ENCODE measurements around the gene MYL11. TPM values are rescaled to one million over a fixed set of nuclear protein-coding genes. Genes with fewer than 3 reads are reported as not detected.

Gene MYL11
- polyA plus RNA-seq, 2 donors = 1.3 to 2.1 TPM

- H3K27ac ChIP-seq (ENCODE audit: low read depth in 2 of 2, low read length in 1 of 2) = peak overlapping the region; percentile 80 to 85
- H3K36me3 ChIP-seq (ENCODE audit: control insufficient read depth in 2 of 2, insufficient read depth in 2 of 2, low read length in 1 of 2) = peaks cover 8 to 13% of the 10 kb centered on the region in 2 donors
- no peaks in the 10 kb centered on the region for H3K9me3 ChIP-seq (ENCODE audit: control insufficient read depth in 2 of 2, insufficient read depth in 1 of 2, low read depth in 1 of 2, low read length in 1 of 2)
- H3K4me3 ChIP-seq (ENCODE audit: low read depth in 1 of 2, low read length in 2 of 2) = peak overlapping the region; percentile 73 to 75
- 1% methylated on average over 25 to 76 of the region's 76 CpGs for WGBS, 2 donors
- peaks cover 0 to 11% of the 10 kb centered on the region in 2 donors for H3K4me1 ChIP-seq (ENCODE audit: control insufficient read depth in 2 of 2, insufficient read depth in 2 of 2, low read length in 1 of 2)
- no peaks in the 10 kb centered on the region for H3K27me3 ChIP-seq (ENCODE audit: control insufficient read depth in 1 of 2, insufficient read depth in 2 of 2, low read length in 2 of 2)
These were observed 4.6 kb upstream of the MYL11 start for GRCh38 chr16:30369938-30370455.

DNA sequence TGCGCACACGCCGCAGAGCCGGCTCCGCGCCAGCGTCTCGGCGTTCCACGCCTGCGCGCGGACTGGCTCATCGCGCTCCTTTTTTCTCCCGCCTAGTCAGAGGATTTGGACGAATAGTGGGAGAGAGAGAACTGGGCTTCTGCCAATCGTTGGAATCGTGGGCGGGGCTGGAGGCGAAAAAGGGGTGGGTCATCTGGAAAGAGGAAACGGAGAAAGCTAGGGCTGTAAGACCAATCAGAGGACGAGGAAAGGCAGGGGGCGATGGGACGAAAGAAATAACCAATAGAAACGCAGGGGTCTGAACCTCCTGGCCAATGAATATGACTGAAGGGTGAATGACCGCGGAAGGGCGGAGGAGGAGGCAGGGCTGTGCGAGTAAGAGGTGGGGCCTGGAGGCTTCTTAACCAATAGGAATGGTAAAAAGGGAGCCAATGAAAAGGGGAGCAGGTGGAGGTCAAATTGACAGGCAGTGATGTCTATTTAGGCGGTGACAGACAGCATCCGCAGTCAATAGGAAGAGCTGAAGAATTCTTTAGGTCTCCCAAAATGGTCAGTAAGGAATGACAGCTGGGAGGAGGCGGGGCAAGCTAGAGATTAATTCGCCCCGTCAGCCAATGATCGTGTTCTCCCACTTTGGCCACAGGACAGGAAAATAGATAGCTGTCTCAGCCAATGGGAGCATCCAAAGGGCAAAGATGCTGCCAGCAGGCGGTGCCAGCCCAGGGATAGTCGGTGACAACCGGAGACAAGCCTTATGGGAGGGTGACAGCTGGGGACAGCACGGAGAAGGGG, 4.0 kb upstream of the MYL11 start, which contains the start of gene TBC1D10B:
TBC1D10B (minus strand) TSS at position 39 of the 792 bp plus-strand sequence. CDS start 311 bp downstream, outside the sequence.
- H3K4me3 ChIP-seq (ENCODE audit: low read depth in 1 of 2, low read length in 2 of 2) = peak within 1 kb of the TSS; percentile 73 to 75
- 0 to 1% methylated on average over 40 of the region's 40 CpGs for WGBS, 2 donors
- peaks cover 0 to 11% of the 10 kb centered on the region in 2 donors for H3K4me1 ChIP-seq (ENCODE audit: control insufficient read depth in 2 of 2, insufficient read depth in 2 of 2, low read length in 1 of 2)
- peak within 1 kb of the TSS; percentile 85 to 95 for H3K27ac ChIP-seq (ENCODE audit: low read depth in 2 of 2, low read length in 1 of 2)
- peaks cover under 1 to 7% of the 10 kb centered on the region in 2 donors for H3K36me3 ChIP-seq (ENCODE audit: control insufficient read depth in 2 of 2, insufficient read depth in 2 of 2, low read length in 1 of 2)
- no peaks in the 10 kb centered on the region for H3K9me3 ChIP-seq (ENCODE audit: control insufficient read depth in 2 of 2, insufficient read depth in 1 of 2, low read depth in 1 of 2, low read length in 1 of 2)
- H3K27me3 ChIP-seq (ENCODE audit: control insufficient read depth in 1 of 2, insufficient read depth in 2 of 2, low read length in 2 of 2) = no peaks in the 10 kb centered on the region

DNA sequence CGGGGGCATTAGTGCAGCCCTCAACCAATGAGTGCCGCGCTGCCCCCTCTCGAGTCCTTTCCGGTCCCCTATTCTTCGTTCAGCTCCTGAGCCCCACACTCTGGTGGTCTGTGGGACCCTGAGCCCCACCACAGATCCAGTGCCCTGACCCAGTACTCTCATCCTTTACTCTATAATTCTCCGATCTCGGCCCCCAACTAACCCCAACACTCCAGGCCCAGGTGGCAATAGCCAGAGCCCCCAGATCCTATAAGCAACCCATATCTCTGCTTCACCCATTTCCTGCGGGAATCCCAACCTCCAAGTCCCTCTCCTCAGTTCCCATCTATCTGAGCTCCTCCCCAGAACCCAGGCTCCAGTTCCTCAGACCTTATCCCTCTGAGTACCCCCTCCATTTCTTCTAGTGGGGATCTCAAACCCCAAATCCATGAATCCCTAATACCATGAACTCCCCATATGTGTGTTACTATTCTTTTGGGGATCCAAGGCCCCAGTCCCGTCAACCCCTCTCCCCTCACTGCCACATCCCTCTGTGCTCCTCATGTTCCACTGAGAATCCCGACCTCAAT, 3.3 kb upstream of the MYL11 start:
- peak overlapping the region; percentile 73 to 95 for H3K27ac ChIP-seq (ENCODE audit: low read depth in 2 of 2, low read length in 1 of 2)
- 20 to 29% methylated on average over 8 to 11 of the region's 11 CpGs for WGBS, 2 donors
- H3K9me3 ChIP-seq (ENCODE audit: control insufficient read depth in 2 of 2, insufficient read depth in 1 of 2, low read depth in 1 of 2, low read length in 1 of 2) = no peaks in the 10 kb centered on the region
- peaks cover 0 to 13% of the 10 kb centered on the region in 2 donors for H3K4me1 ChIP-seq (ENCODE audit: control insufficient read depth in 2 of 2, insufficient read depth in 2 of 2, low read length in 1 of 2)
- H3K4me3 ChIP-seq (ENCODE audit: low read depth in 1 of 2, low read length in 2 of 2) = peak overlapping the region; percentile 38 to 44
- H3K36me3 ChIP-seq (ENCODE audit: control insufficient read depth in 2 of 2, insufficient read depth in 2 of 2, low read length in 1 of 2) = peaks cover 0 to 6% of the 10 kb centered on the region in 2 donors
- no peaks in the 10 kb centered on the region for H3K27me3 ChIP-seq (ENCODE audit: control insufficient read depth in 1 of 2, insufficient read depth in 2 of 2, low read length in 2 of 2)

GRCh38 chr16:30372038-30372712, 2.4 kb upstream of the MYL11 start:
- Histone ChIP-seq H3K36me3 (ENCODE audit: control insufficient read depth in 2 of 2, insufficient read depth in 2 of 2, low read length in 1 of 2) (peaks cover 0 to 2% of the 10 kb centered on the region in 2 donors), H3K9me3 (ENCODE audit: control insufficient read depth in 2 of 2, insufficient read depth in 1 of 2, low read depth in 1 of 2, low read length in 1 of 2) (no peaks in the 10 kb centered on the region), H3K27me3 (ENCODE audit: control insufficient read depth in 1 of 2, insufficient read depth in 2 of 2, low read length in 2 of 2) (no peaks in the 10 kb centered on the region), H3K27ac (ENCODE audit: low read depth in 2 of 2, low read length in 1 of 2) (no peak overlapping the region), H3K4me3 (ENCODE audit: low read depth in 1 of 2, low read length in 2 of 2) (no peak overlapping the region), H3K4me1 (ENCODE audit: control insufficient read depth in 2 of 2, insufficient read depth in 2 of 2, low read length in 1 of 2) (peaks cover 0 to 13% of the 10 kb centered on the region in 2 donors)
- WGBS, 2 donors = 78 to 86% methylated on average over 6 of the region's 6 CpGs

GRCh38 chr16:30372725-30373124, 1.9 kb upstream of the MYL11 start:
- Histone ChIP-seq H3K9me3 (ENCODE audit: control insufficient read depth in 2 of 2, insufficient read depth in 1 of 2, low read depth in 1 of 2, low read length in 1 of 2) (no peaks in the 10 kb centered on the region), H3K27ac (ENCODE audit: low read depth in 2 of 2, low read length in 1 of 2) (no peak overlapping the region)

DNA sequence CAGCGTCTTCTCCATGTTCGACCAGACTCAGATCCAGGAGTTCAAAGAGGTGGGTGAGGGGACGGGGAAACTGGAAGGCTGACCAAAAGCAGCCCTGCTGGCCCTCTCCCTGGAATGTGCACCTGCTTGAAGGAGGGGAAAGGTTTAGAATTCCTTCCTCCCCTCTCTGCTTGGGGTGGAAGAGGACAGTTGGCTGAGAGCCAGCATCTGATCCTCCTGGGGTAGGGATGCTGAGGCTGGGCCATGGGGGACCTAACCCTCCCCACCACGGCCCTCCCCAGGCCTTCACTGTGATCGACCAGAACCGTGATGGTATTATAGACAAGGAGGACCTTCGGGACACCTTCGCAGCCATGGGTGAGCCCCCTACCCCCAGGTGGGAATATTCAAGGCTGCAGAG, 1.3 kb downstream of the MYL11 start:
- Histone ChIP-seq H3K4me1 (ENCODE audit: control insufficient read depth in 2 of 2, insufficient read depth in 2 of 2, low read length in 1 of 2) (peaks cover 4 to 8% of the 10 kb centered on the region in 2 donors), H3K36me3 (ENCODE audit: control insufficient read depth in 2 of 2, insufficient read depth in 2 of 2, low read length in 1 of 2) (no peaks in the 10 kb centered on the region), H3K27me3 (ENCODE audit: control insufficient read depth in 1 of 2, insufficient read depth in 2 of 2, low read length in 2 of 2) (no peaks in the 10 kb centered on the region), H3K4me3 (ENCODE audit: low read depth in 1 of 2, low read length in 2 of 2) (no peak overlapping the region), H3K27ac (ENCODE audit: low read depth in 2 of 2, low read length in 1 of 2) (no peak overlapping the region), H3K9me3 (ENCODE audit: control insufficient read depth in 2 of 2, insufficient read depth in 1 of 2, low read depth in 1 of 2, low read length in 1 of 2) (no peaks in the 10 kb centered on the region)
- WGBS, 2 donors = 89 to 92% methylated on average over 7 to 8 of the region's 8 CpGs

More at GRCh38 chr16:30372725-30373124, 1.9 kb upstream of the MYL11 start:
- Histone ChIP-seq H3K27me3 (ENCODE audit: control insufficient read depth in 1 of 2, insufficient read depth in 2 of 2, low read length in 2 of 2) (no peaks in the 10 kb centered on the region), H3K36me3 (ENCODE audit: control insufficient read depth in 2 of 2, insufficient read depth in 2 of 2, low read length in 1 of 2) (no peaks in the 10 kb centered on the region), H3K4me1 (ENCODE audit: control insufficient read depth in 2 of 2, insufficient read depth in 2 of 2, low read length in 1 of 2) (peaks cover 0 to 9% of the 10 kb centered on the region in 2 donors), H3K4me3 (ENCODE audit: low read depth in 1 of 2, low read length in 2 of 2) (no peak overlapping the region)
- 89% methylated on average over 5 of the region's 5 CpGs for WGBS, 2 donors

- no peaks in the 10 kb centered on the region for H3K27me3 ChIP-seq (ENCODE audit: control insufficient read depth in 1 of 2, insufficient read depth in 2 of 2, low read length in 2 of 2)
- no peaks in the 10 kb centered on the region for H3K36me3 ChIP-seq (ENCODE audit: control insufficient read depth in 2 of 2, insufficient read depth in 2 of 2, low read length in 1 of 2)
- H3K27ac ChIP-seq (ENCODE audit: low read depth in 2 of 2, low read length in 1 of 2) = peak overlapping the region in 1 of 2 donors; percentile 16
- peaks cover 4 to 8% of the 10 kb centered on the region in 2 donors for H3K4me1 ChIP-seq (ENCODE audit: control insufficient read depth in 2 of 2, insufficient read depth in 2 of 2, low read length in 1 of 2)
- 89 to 90% methylated on average over 8 of the region's 8 CpGs for WGBS, 2 donors
- no peak overlapping the region for H3K4me3 ChIP-seq (ENCODE audit: low read depth in 1 of 2, low read length in 2 of 2)
- no peaks in the 10 kb centered on the region for H3K9me3 ChIP-seq (ENCODE audit: control insufficient read depth in 2 of 2, insufficient read depth in 1 of 2, low read depth in 1 of 2, low read length in 1 of 2)
These were observed 1.9 kb downstream of the MYL11 start for GRCh38 chr16:30376461-30376902.

GRCh38 chr16:30377050-30377811, 2.6 kb downstream of the MYL11 start:
- Histone ChIP-seq H3K36me3 (ENCODE audit: control insufficient read depth in 2 of 2, insufficient read depth in 2 of 2, low read length in 1 of 2) (no peaks in the 10 kb centered on the region), H3K4me3 (ENCODE audit: low read depth in 1 of 2, low read length in 2 of 2) (peak overlapping the region; percentile 55 to 73), H3K27me3 (ENCODE audit: control insufficient read depth in 1 of 2, insufficient read depth in 2 of 2, low read length in 2 of 2) (no peaks in the 10 kb centered on the region), H3K4me1 (ENCODE audit: control insufficient read depth in 2 of 2, insufficient read depth in 2 of 2, low read length in 1 of 2) (peaks cover 4 to 8% of the 10 kb centered on the region in 2 donors), H3K27ac (ENCODE audit: low read depth in 2 of 2, low read length in 1 of 2) (peak overlapping the region; percentile 100), H3K9me3 (ENCODE audit: control insufficient read depth in 2 of 2, insufficient read depth in 1 of 2, low read depth in 1 of 2, low read length in 1 of 2) (no peaks in the 10 kb centered on the region)
- 30 to 33% methylated on average over 29 of the region's 29 CpGs for WGBS, 2 donors
